HEK293T (cell line): ENCODE results near the gene AP2A2.

Experiments
- ELF4 ChIP-seq: fragments of 450-650 bp; IDR thresholded peaks from 2 replicates; pipeline ENCODE4 v1.6.1; 2017; ENCODE audit warnings: antibody characterized with exemption
- FOXA1 ChIP-seq: fragments of 450-650 bp; IDR thresholded peaks from 2 replicates; pipeline ENCODE4 v1.6.1; 2016; ENCODE audit warnings: mild to moderate bottlenecking
- FOXM1 ChIP-seq: fragments of 450-650 bp; IDR thresholded peaks from 2 replicates; pipeline ENCODE4 v1.6.1; 2017; ENCODE audit warnings: mild to moderate bottlenecking, borderline replicate concordance
- HDGF ChIP-seq: fragments of 450-650 bp; IDR thresholded peaks from 2 replicates; pipeline ENCODE4 v1.6.1; 2017; ENCODE audit warnings: antibody characterized with exemption, borderline replicate concordance
- L3MBTL2 ChIP-seq: fragments of 450-650 bp; conservative IDR thresholded peaks from 2 replicates; pipeline ENCODE4 v1.6.1; 2016; ENCODE audit warnings: mild to moderate bottlenecking
- NFRKB ChIP-seq: fragments of 450-650 bp; IDR thresholded peaks from 2 replicates; pipeline ENCODE4 v1.6.1; 2016; ENCODE audit warnings: mild to moderate bottlenecking, moderate library complexity
- SP1 ChIP-seq: fragments of 450-650 bp; IDR thresholded peaks from 2 replicates; pipeline ENCODE4 v1.6.1; 2017
- SUZ12 ChIP-seq: fragments of 450-650 bp; IDR thresholded peaks from 2 replicates; pipeline ENCODE4 v1.6.1; 2016; ENCODE audit warnings: mild to moderate bottlenecking
- TARDBP ChIP-seq: fragments of 450-650 bp; IDR thresholded peaks from 2 replicates; pipeline ENCODE4 v1.6.1; 2016
- ZNF384 ChIP-seq: fragments of 450-650 bp; IDR thresholded peaks from 2 replicates; pipeline ENCODE4 v1.6.1; 2016
- TF ChIP-seq, protein P1 (sequence below): fragments of 450-650 bp; IDR thresholded peaks from 2 replicates; pipeline ENCODE4 v1.6.1; 2016

DNA sequence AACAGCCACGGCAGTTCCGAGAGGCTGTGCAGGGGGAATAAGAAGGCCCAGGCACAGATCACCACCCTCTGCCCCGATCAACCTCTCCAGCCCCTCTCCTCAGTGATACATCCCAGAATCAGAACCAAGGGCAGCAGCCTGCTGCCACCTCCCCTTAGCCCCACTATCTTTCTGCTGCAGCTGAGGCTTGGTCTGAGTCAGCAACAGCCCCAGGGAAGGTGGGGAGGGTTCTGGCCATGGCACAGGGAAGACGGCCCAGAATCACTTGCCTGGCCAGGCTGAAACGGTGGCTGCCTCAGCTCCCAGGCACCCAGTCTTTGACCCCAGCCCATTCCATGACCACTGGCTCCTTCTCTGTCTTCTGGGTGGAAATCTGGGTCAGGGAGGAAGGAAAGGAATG, 17.4 kb upstream of the AP2A2 start:
- no peak for TF ChIP-seq SUZ12
- TF ChIP-seq L3MBTL2, result no peak
- TF ChIP-seq, protein P1, sequence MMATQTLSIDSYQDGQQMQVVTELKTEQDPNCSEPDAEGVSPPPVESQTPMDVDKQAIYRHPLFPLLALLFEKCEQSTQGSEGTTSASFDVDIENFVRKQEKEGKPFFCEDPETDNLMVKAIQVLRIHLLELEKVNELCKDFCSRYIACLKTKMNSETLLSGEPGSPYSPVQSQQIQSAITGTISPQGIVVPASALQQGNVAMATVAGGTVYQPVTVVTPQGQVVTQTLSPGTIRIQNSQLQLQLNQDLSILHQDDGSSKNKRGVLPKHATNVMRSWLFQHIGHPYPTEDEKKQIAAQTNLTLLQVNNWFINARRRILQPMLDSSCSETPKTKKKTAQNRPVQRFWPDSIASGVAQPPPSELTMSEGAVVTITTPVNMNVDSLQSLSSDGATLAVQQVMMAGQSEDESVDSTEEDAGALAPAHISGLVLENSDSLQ, result no peak
- no peak for TF ChIP-seq NFRKB
- no peak for TF ChIP-seq SP1
- TF ChIP-seq ZNF384, result no peak
- TF ChIP-seq FOXM1, result no peak
- no peak for TF ChIP-seq ELF4
- TF ChIP-seq FOXA1, result no peak
- TF ChIP-seq TARDBP, result no peak
- no peak for TF ChIP-seq HDGF
